Measurements from ENCODE around the gene CCDC150. TPM values are rescaled to one million over a fixed set of nuclear protein-coding genes. Genes with fewer than 3 reads are reported as not detected.
"Not testable (repeated sequence)": the region's sequence is repeated elsewhere in the genome, so short reads cannot be mapped to it uniquely, and the experiment has no call there.

Gene CCDC150
- total RNA-seq, 6 donors from 2014 or later, result 1.2 to 4.2 (median 2.3) TPM

- peaks cover 0 to under 1% (median 0%) of the 10 kb centered on the region in 4 donors for H3K4me1 ChIP-seq
- no peak for DNase-seq
- H3K36me3 ChIP-seq, result no peaks in the 10 kb centered on the region
- no peak for ATAC-seq (ENCODE audit: low FRiP score in 2 of 2)
- no peaks in the 10 kb centered on the region for H3K9me3 ChIP-seq
- H3K4me3 ChIP-seq, result no peak overlapping the region
- TF ChIP-seq POLR2AphosphoS5 (IDR thresholded peaks at IDR 0.05), result no peak
- no peak for TF ChIP-seq EP300 (IDR thresholded peaks at IDR 0.05)
- no peak for TF ChIP-seq POLR2A (IDR thresholded peaks at IDR 0.05)
- no peak for TF ChIP-seq CTCF (IDR thresholded peaks at IDR 0.05)
- H3K27me3 ChIP-seq, result no peaks in the 10 kb centered on the region
- H3K27ac ChIP-seq, result no peak overlapping the region
These were observed 40.7 kb upstream of the CCDC150 start for GRCh38 chr2:196598846-196599245.

- Histone ChIP-seq H3K4me3 (no peak overlapping the region), H3K27me3 (no peaks in the 10 kb centered on the region), H3K9me3 (no peaks in the 10 kb centered on the region), H3K4me1 (no peaks in the 10 kb centered on the region), H3K36me3 (no peaks in the 10 kb centered on the region), H3K27ac (no peak overlapping the region)
- TF ChIP-seq POLR2AphosphoS5 (IDR thresholded peaks at IDR 0.05) (no peak), CTCF (IDR thresholded peaks at IDR 0.05) (no peak), EP300 (IDR thresholded peaks at IDR 0.05) (no peak)
- ATAC-seq (ENCODE audit: low FRiP score in 2 of 2) (peak in 1 of 2 donors; percentile 76), DNase-seq (peak in 1 of 2 donors; percentile 10)
- WGBS, 2 donors, result 71 to 78% methylated on average over 9 to 13 of the region's 13 CpGs
These were observed 37.8 kb upstream of the CCDC150 start for GRCh38 chr2:196601430-196602306.

- no peaks in the 10 kb centered on the region for H3K27me3 ChIP-seq
- H3K4me1 ChIP-seq, result no peaks in the 10 kb centered on the region
- H3K36me3 ChIP-seq, result no peaks in the 10 kb centered on the region
- no peak overlapping the region for H3K27ac ChIP-seq
- no peak for TF ChIP-seq POLR2AphosphoS5 (IDR thresholded peaks at IDR 0.05)
- no peak overlapping the region for H3K4me3 ChIP-seq
- H3K9me3 ChIP-seq, result no peaks in the 10 kb centered on the region
- WGBS, 2 donors, result 72 to 81% methylated on average over 2 of the region's 2 CpGs
- no peak for ATAC-seq (ENCODE audit: low FRiP score in 2 of 2)
- DNase-seq, result no peak
These were observed 35.3 kb upstream of the CCDC150 start for GRCh38 chr2:196604196-196604595.

GRCh38 chr2:196606516-196606915 is 33.0 kb upstream of the CCDC150 start:
- ATAC-seq (ENCODE audit: low FRiP score in 2 of 2) (no peak), DNase-seq (no peak)
- no peaks in the 10 kb centered on the region for H3K9me3 ChIP-seq
- H3K27me3 ChIP-seq, result no peaks in the 10 kb centered on the region
- no peaks in the 10 kb centered on the region for H3K4me1 ChIP-seq
- peak overlapping the region in 1 of 4 donors; percentile 10 for H3K27ac ChIP-seq
- H3K36me3 ChIP-seq, result no peaks in the 10 kb centered on the region
- 61 to 70% methylated on average over 3 of the region's 3 CpGs for WGBS, 2 donors
- H3K4me3 ChIP-seq, result no peak overlapping the region
- TF ChIP-seq POLR2AphosphoS5 (IDR thresholded peaks at IDR 0.05), result no peak
- TF ChIP-seq POLR2A (IDR thresholded peaks at IDR 0.05), result no peak
- no peak for TF ChIP-seq EP300 (IDR thresholded peaks at IDR 0.05)

GRCh38 chr2:196607073-196607472 is 32.4 kb upstream of the CCDC150 start:
- no peak for ATAC-seq (ENCODE audit: low FRiP score in 2 of 2)
- no peak overlapping the region for H3K27ac ChIP-seq
- TF ChIP-seq POLR2AphosphoS5 (IDR thresholded peaks at IDR 0.05) (peak in 1 of 2 donors; percentile 20), POLR2A (IDR thresholded peaks at IDR 0.05) (no peak), EP300 (IDR thresholded peaks at IDR 0.05) (no peak)
- no peak overlapping the region for H3K4me3 ChIP-seq
- no peaks in the 10 kb centered on the region for H3K27me3 ChIP-seq
- H3K36me3 ChIP-seq, result no peaks in the 10 kb centered on the region
- no peaks in the 10 kb centered on the region for H3K4me1 ChIP-seq
- WGBS, 2 donors, result 26 to 28% methylated on average over 3 of the region's 3 CpGs
- no peaks in the 10 kb centered on the region for H3K9me3 ChIP-seq
- no peak for DNase-seq

GRCh38 chr2:196607896-196608295 is 31.6 kb upstream of the CCDC150 start:
- H3K27me3 ChIP-seq; H3K9me3 ChIP-seq; H3K27ac ChIP-seq; ATAC-seq (ENCODE audit: low FRiP score in 2 of 2); DNase-seq; H3K4me1 ChIP-seq; H3K36me3 ChIP-seq; H3K4me3 ChIP-seq: not testable (repeated sequence)
- WGBS, 2 donors, result 81 to 93% methylated on average over 4 to 5 of the region's 5 CpGs

- no peak for TF ChIP-seq EP300 (IDR thresholded peaks at IDR 0.05)
- TF ChIP-seq CTCF (IDR thresholded peaks at IDR 0.05), result no peak
- no peak overlapping the region for H3K27ac ChIP-seq
- H3K27me3 ChIP-seq, result no peaks in the 10 kb centered on the region
- no peaks in the 10 kb centered on the region for H3K4me1 ChIP-seq
- ATAC-seq (ENCODE audit: low FRiP score in 2 of 2) (no peak), DNase-seq (no peak)
- no peak overlapping the region for H3K4me3 ChIP-seq
- no peaks in the 10 kb centered on the region for H3K9me3 ChIP-seq
- WGBS, 2 donors, result 91 to 100% methylated on average over 2 of the region's 2 CpGs
- H3K36me3 ChIP-seq, result no peaks in the 10 kb centered on the region
These were observed 29.7 kb upstream of the CCDC150 start for GRCh38 chr2:196609806-196610205.

Measured in upper lobe of left lung (tissue), 6 donors.